HG02840 (cell line): Measurements from ENCODE around the gene C5orf58.
"Not testable (repeated sequence)": the region's sequence is repeated elsewhere in the genome, so short reads cannot be mapped to it uniquely, and the experiment has no call there.

Source experiments
- ATAC-seq: cut with Tn5 transposase; IDR thresholded peaks from one replicate; pipeline ENCODE4 v1.9.1; 2021; ENCODE audit warnings: mild to moderate bottlenecking, moderate library complexity, moderate number of reproducible peaks; ENCODE audit not compliant: unreplicated experiment, low FRiP score

C5orf58 gene

GRCh38 chr5:170223360-170223759 lies 9.4 kb upstream of the C5orf58 start:
- no peak for ATAC-seq

- no peak for ATAC-seq
Measured at GRCh38 chr5:170223906-170224305, 8.9 kb upstream of the C5orf58 start.

- no peak for ATAC-seq
Measured at GRCh38 chr5:170225326-170226128, 7.3 kb upstream of the C5orf58 start.

GRCh38 chr5:170226129-170226615 lies 6.6 kb upstream of the C5orf58 start:
- ATAC-seq = no peak

GRCh38 chr5:170226661-170227060 lies 6.1 kb upstream of the C5orf58 start:
- ATAC-seq = no peak

- ATAC-seq = no peak
Measured at GRCh38 chr5:170228762-170229435, 3.9 kb upstream of the C5orf58 start.

GRCh38 chr5:170233358-170233892 lies 640 bp downstream of the C5orf58 start:
- no peak for ATAC-seq

GRCh38 chr5:170235876-170236864 lies 3.4 kb downstream of the C5orf58 start:
- no peak for ATAC-seq

GRCh38 chr5:170238456-170239196 lies 5.8 kb downstream of the C5orf58 start:
- ATAC-seq = no peak

- not testable (repeated sequence) for ATAC-seq
Measured at GRCh38 chr5:170245436-170245835, 12.7 kb downstream of the C5orf58 start.

GRCh38 chr5:170246126-170246870 lies 13.5 kb downstream of the C5orf58 start:
- no peak for ATAC-seq

GRCh38 chr5:170247363-170247762 lies 14.6 kb downstream of the C5orf58 start:
- ATAC-seq = no peak

GRCh38 chr5:170248172-170248930 lies 15.6 kb downstream of the C5orf58 start:
- ATAC-seq = no peak

- not testable (repeated sequence) for ATAC-seq
Measured at GRCh38 chr5:170248931-170249227, 16.1 kb downstream of the C5orf58 start.

- no peak for ATAC-seq
Measured at GRCh38 chr5:170249355-170249754, 16.6 kb downstream of the C5orf58 start.

GRCh38 chr5:170250810-170251317 lies 18.1 kb downstream of the C5orf58 start:
- ATAC-seq = no peak

- no peak for ATAC-seq
Measured at GRCh38 chr5:170251462-170251861, 18.7 kb downstream of the C5orf58 start.

- ATAC-seq = no peak
Measured at GRCh38 chr5:170252109-170252508, 19.3 kb downstream of the C5orf58 start.
